Measurements from ENCODE around the gene CDKAL1. TPM values are rescaled to one million over a fixed set of nuclear protein-coding genes. Genes with fewer than 3 reads are reported as not detected.

The CDKAL1 gene
- total and polyA plus RNA-seq, 10 of the 15 experiments (the other 5 are each of a cell fraction or from before 2014, with no cell fraction given) = 10.7 to 26.9 (median 17.3) TPM

- TF ChIP-seq MLLT1 (IDR thresholded peaks at IDR 0.05) (no peak), HDGF (IDR thresholded peaks at IDR 0.05) (no peak), CREB1 (IDR thresholded peaks at IDR 0.05; ENCODE audit: low read depth) (0 out of 2 replicates have a peak, but pooled peaks have one; percentile 32), HCFC1 (IDR thresholded peaks at IDR 0.05; ENCODE audit: low read length) (no peak), CBX5 (IDR thresholded peaks at IDR 0.05; ENCODE audit: low read depth) (no peak), ZNF592 (IDR thresholded peaks at IDR 0.05) (no peak), MEF2B (IDR thresholded peaks at IDR 0.05; ENCODE audit: partially characterized antibody, poor library complexity, severe bottlenecking) (peak; percentile 20), PAX5 (IDR thresholded peaks at IDR 0.05; ENCODE audit: borderline replicate concordance, low read depth, low read length) (0 out of 2 replicates have a peak, but pooled peaks have one; percentile 46), ZBED1 (IDR thresholded peaks at IDR 0.05; ENCODE audit: borderline replicate concordance) (peak; percentile 32; the same call in 1 of the 2 replicates), NFIC (IDR thresholded peaks at IDR 0.05; ENCODE audit: low read depth, low read length) (peak; percentile 55), GATAD2B (conservative IDR thresholded peaks at IDR 0.05; ENCODE audit: low read depth) (no peak), SMC3 (IDR thresholded peaks at IDR 0.05; ENCODE audit: borderline replicate concordance, low read length) (peak; percentile 16; the same call in 1 of the 2 replicates), FOXM1 (IDR thresholded peaks at IDR 0.05; ENCODE audit: low read depth, low read length) (peak; percentile 36; the same call in 1 of the 2 replicates), POLR2AphosphoS2 (IDR thresholded peaks at IDR 0.05; ENCODE audit: low read depth, low read length) (no peak), JUNB (IDR thresholded peaks at IDR 0.05) (peak; percentile 80), PAX8 (IDR thresholded peaks at IDR 0.05) (no peak), TAF1 (IDR thresholded peaks at IDR 0.05; ENCODE audit: borderline replicate concordance, low read depth, low read length) (no peak), DPF2 (IDR thresholded peaks at IDR 0.05) (peak; percentile 17; the same call in 1 of the 2 replicates), RFX5 (IDR thresholded peaks at IDR 0.05; ENCODE audit: low read depth, low read length) (no peak), TBL1XR1 (IDR thresholded peaks at IDR 0.05; ENCODE audit: low read depth, low read length) (peak; percentile 66; the same call in 1 of the 2 replicates), RUNX3 (IDR thresholded peaks at IDR 0.05; ENCODE audit: low read length) (peak; percentile 52), ZBTB11 (CRISPR knock-in tag; IDR thresholded peaks at IDR 0.05) (no peak)
- TF ChIP-seq, protein P1, sequence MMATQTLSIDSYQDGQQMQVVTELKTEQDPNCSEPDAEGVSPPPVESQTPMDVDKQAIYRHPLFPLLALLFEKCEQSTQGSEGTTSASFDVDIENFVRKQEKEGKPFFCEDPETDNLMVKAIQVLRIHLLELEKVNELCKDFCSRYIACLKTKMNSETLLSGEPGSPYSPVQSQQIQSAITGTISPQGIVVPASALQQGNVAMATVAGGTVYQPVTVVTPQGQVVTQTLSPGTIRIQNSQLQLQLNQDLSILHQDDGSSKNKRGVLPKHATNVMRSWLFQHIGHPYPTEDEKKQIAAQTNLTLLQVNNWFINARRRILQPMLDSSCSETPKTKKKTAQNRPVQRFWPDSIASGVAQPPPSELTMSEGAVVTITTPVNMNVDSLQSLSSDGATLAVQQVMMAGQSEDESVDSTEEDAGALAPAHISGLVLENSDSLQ (IDR thresholded peaks at IDR 0.05) = peak; percentile 31
These were observed 645.9 kb downstream of the CDKAL1 start (continued) for GRCh38 chr6:21180155-21180554.
